H54 (cell line): Measurements from ENCODE around the gene RAPGEF6.

Experiments
- DNase-seq: peaks from one replicate; pipeline ENCODE4 v3.0.0; 2011; ENCODE audit warnings: low spot score, mixed read lengths; ENCODE audit not compliant: insufficient read length
- FAIRE-seq: peaks from 3 replicates; lab custom pipeline; 2011; peaks lifted over from hg19 to GRCh38; lab: Jason Lieb, UNC
- POLR2A ChIP-seq: IDR thresholded peaks from 2 replicates; pipeline ENCODE4 v1.6.1; 2011; ENCODE audit warnings: low read depth, mild to moderate bottlenecking, low read length

RAPGEF6 gene

DNA sequence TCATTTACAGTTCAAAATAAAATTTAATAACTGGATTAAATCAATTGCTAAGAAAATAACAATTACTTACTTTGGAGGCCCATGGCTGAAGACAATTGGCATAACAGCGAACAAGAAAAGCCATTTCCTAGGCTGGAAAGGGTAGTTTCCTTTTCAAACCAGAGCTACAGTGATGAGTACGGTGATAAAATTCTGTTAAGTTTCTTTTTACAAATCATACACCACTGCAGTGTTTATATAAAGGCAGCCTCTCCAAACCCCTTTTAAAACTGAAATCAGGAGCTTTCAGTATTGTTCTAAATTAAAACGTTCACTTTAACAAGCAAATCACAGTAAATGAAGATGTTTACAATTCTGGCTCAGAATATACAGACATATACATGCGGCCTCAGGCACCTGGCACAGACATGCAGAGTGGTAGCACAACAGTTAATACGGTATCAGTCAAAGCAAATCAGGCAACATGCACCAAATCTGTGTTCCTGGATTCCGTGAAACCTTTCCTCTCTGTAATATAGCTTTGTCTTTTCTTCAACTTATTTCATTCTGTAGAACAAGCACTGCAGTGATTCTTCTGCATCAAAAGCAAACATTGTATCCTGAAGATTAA lies 102.9 kb downstream of the RAPGEF6 start:
- no peak for DNase-seq
- peak; percentile 27 for FAIRE-seq
- no peak for TF ChIP-seq POLR2A

- TF ChIP-seq POLR2A = no peak
- FAIRE-seq = peak; percentile 50
- DNase-seq = no peak
Observed at GRCh38 chr5:131530706-131531331, 104.2 kb downstream of the RAPGEF6 start.

GRCh38 chr5:131528682-131529081 lies 106.3 kb downstream of the RAPGEF6 start:
- DNase-seq (no peak), FAIRE-seq (peak; percentile 36)
- TF ChIP-seq POLR2A = no peak

GRCh38 chr5:131525805-131526204 lies 109.2 kb downstream of the RAPGEF6 start:
- FAIRE-seq (peak; percentile 48), DNase-seq (no peak)
- no peak for TF ChIP-seq POLR2A

- no peak for DNase-seq
- no peak for FAIRE-seq
Observed at GRCh38 chr5:131524431-131524830, 110.6 kb downstream of the RAPGEF6 start.

DNA sequence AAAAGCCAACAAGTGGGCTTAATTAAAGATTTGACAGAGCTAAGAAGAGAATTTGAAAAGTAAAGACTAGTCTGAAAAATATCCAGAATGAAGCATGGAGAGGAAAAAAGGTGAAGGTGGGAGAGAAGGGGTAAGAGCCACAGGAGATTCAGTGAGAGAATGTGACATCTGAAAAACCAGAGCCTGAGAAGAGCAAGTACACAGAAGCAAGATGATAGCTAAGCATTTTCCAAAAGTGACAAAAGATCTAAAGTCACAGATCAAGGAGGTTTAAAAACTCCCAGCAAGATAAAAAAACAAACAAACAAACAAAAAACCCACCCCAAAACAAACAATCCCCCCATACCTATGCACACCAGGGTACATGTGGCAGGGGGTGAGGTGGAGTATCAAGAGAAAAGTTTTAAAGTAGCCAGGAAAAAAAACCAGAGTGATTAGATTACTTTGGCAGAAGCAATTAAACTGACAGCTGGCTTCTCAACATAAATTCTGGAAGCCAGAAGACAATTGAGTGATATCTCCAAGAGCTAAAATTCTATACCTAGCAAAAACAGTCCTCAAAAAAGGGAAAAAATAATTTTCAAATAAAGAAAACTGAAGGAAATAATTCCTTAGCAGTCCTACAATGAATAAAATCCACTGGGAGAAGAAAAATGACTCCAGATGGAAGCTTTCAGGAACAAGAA lies 111.4 kb downstream of the RAPGEF6 start:
- no peak for FAIRE-seq
- TF ChIP-seq POLR2A = no peak
- no peak for DNase-seq

More at GRCh38 chr5:131524431-131524830, 110.6 kb downstream of the RAPGEF6 start:
- TF ChIP-seq POLR2A = no peak

DNA sequence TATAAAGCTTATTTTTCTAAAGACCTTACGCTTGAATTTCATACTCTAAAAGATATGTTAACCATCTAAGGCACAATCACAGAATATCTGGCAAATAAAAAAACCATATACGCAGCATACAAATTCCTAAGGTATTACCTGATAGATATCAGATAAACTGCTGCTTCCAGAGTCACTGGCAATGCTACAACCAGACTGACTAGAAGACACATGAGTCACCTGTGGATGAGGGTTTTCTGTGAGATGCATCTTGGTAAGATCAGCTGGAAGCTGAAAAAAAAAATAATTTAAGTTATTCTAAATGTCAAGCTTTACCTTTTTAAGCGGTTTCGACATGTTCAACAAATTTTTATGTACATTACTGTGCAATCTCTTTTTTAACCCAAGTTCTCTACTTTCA lies 113.8 kb downstream of the RAPGEF6 start:
- peak; percentile 57 for FAIRE-seq
- no peak for TF ChIP-seq POLR2A

DNA sequence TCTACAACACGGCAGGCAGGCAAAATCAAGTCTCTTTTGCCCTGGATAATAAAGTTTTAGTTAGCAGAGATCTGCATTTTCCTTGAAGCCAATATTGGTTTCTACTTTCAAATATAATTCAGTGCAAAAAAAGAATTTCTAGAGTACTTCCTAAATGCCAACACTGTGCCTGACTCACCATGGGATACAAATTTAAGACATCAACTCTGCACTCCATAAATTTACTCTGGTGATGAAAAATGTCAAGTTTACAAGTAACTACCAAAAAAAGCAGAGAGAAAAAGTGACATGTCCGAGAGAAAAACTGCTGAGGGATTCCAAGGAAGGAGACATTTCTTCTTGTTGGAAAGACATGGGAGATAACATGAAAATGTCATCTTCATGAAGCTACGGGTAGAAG lies 119.7 kb downstream of the RAPGEF6 start:
- TF ChIP-seq POLR2A = no peak
- peak; percentile 36 for FAIRE-seq
- DNase-seq = no peak

More for the DNA sequence above, 113.8 kb downstream of the RAPGEF6 start:
- no peak for DNase-seq

DNA sequence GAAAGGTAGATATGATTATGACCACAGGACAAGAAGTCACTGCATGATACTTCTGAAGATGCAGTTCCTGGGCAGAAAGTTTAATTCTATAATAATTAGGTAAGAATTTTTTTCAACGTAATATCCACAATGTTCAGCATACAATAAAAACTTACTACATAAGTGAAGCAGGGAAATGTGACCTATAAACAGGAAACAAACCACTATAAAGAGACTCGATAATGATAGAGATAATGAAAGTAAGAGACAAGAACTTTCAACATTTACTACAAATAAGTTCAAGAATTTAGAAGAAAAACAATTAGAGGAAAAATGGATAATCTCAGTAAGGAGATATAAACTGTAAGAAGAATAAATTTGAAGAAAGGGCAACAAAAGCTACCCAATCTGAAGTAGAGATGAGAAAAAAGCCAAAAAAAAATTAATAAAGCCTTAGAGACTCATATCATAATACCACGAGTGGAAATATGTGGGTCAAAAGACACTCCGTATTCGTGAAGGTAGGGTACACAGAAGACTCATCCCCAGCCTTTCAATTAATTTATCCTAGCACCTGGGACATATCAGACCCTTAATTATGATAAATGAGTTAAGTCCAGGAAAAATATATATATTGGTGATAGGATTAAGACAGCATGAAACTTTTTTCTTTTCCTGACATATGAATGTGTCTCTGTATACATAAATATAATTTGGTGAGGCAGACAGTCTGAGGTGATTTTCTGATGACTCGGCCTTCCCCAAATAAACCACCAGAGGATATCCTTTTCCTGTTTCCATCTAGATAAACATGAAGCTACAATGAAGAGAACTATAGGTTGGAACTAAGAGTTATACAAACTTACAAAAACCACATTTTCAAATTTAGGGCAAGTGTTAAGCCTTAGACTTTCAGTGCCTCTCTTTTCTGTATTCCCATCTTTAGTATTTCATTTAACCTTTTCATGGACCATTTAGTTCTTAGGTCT lies 120.4 kb downstream of the RAPGEF6 start:
- DNase-seq (no peak), FAIRE-seq (peak; percentile 71)
- TF ChIP-seq POLR2A = no peak

DNA sequence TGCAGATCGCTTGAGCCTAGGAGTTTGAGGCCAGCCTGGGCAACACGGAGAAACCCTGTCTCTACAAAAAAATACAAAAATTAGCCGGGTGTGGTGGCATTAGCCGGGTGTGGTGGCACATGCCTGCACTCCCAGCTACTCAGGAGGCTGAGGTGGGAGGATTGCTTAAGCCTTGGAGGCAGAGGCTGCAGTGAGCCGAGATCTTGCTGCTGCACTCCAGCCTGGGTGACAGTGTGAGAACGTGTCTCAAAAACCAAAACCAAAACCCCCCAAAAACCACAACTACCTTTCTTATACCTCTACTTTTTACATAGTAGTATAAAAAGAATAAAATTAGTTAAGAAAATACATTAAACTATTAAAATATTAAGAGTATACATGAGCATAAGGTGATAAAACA lies 121.2 kb downstream of the RAPGEF6 start:
- no peak for TF ChIP-seq POLR2A
- FAIRE-seq (no peak), DNase-seq (no peak)

DNA sequence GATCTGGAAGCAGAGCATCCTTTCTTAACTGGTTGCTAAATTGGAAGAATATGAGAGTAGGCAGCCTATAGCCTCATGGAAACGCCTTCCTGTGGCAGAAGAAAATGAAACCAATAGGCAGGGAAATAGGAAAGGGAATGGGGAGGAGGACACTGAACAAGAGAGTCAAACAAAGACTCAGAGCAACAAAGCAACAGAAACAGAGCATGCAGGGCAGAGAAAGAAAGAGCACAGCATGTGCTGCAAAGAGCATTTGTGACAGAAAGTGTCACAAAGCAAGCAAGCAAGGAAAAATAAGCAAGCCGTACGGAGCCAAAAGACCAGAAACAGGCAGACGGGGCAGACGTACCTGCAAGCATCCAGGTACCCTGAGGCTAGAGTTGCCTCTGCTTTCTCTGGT lies 123.1 kb downstream of the RAPGEF6 start:
- no peak for TF ChIP-seq POLR2A
- no peak for DNase-seq
- FAIRE-seq = no peak

DNA sequence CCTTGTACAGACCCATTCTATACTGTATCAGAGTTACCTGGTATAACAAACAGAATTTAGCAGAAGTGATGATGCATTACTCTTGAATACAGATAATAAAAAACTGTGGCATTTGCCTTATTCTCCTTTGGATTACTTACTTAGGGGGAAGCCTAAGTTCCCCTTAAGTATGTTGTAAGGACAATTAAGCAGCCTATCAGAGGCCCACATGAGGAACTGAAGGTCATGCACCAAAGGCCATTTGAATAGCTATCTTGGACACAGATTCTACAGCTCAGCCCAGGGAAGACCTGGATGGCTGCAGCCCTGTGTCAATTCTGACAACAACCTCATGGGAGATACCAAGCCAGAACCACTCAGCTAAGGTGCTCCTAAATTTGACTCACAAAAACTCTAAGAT lies 125.2 kb downstream of the RAPGEF6 start:
- DNase-seq (no peak), FAIRE-seq (no peak)
- TF ChIP-seq POLR2A = no peak

- DNase-seq (no peak), FAIRE-seq (no peak)
- no peak for TF ChIP-seq POLR2A
Observed at GRCh38 chr5:131505237-131505908, 129.7 kb downstream of the RAPGEF6 start.
